Loucy (cell line): ENCODE data around the gene KEAP1.
A peak's percentile ranks its signal among the peaks of the same experiment; 100 is the strongest.

ENCODE experiments used
- H2AFZ ChIP-seq: fragments of 200-600 bp; sonication (generic); 2 replicates; pipeline ENCODE4 v1.6.0; 2016; ENCODE audit warnings: antibody characterized with exemption, mild to moderate bottlenecking, low read length, moderate library complexity
- H3F3A ChIP-seq: fragments of 200-600 bp; 2 replicates; pipeline ENCODE4 v1.6.0; 2016; ENCODE audit warnings: antibody characterized with exemption, low read depth, mild to moderate bottlenecking
- H3K27me3 ChIP-seq: fragments of 200-600 bp; sonication (generic); 2 replicates; pipeline ENCODE4 v1.6.1; 2014; ENCODE audit warnings: low read length, mild to moderate bottlenecking; ENCODE audit not compliant: insufficient read depth, poor library complexity, severe bottlenecking
- H3K36me3 ChIP-seq: fragments of 200-600 bp; sonication (generic); 2 replicates; pipeline ENCODE4 v1.6.1; 2016; ENCODE audit warnings: low read length; ENCODE audit not compliant: insufficient read depth
- H3K4me1 ChIP-seq: fragments of 200-600 bp; sonication (generic); 2 replicates; pipeline ENCODE4 v1.5.1; 2014; ENCODE audit warnings: low read length, mild to moderate bottlenecking; ENCODE audit not compliant: insufficient read depth, poor library complexity, severe bottlenecking
- H3K4me2 ChIP-seq: fragments of 200-600 bp; sonication (generic); 2 replicates; pipeline ENCODE4 v1.6.0; 2014; ENCODE audit warnings: antibody characterized with exemption, low read length, low read depth, mild to moderate bottlenecking; ENCODE audit not compliant: poor library complexity, severe bottlenecking
- H3K4me3 ChIP-seq: fragments of 200-600 bp; sonication (generic); 2 replicates; pipeline ENCODE4 v1.5.1; 2014; ENCODE audit warnings: low read length, mild to moderate bottlenecking, mixed read lengths; ENCODE audit not compliant: poor library complexity, severe bottlenecking
- H3K79me2 ChIP-seq: fragments of 200-600 bp; sonication (generic); 2 replicates; pipeline ENCODE4 v1.6.1; 2014; ENCODE audit warnings: low read length; ENCODE audit not compliant: insufficient read depth
- H3K9ac ChIP-seq: fragments of 200-600 bp; sonication (generic); 2 replicates; pipeline ENCODE4 v1.6.0; 2014; ENCODE audit warnings: mild to moderate bottlenecking, low read depth, low read length, moderate library complexity; ENCODE audit not compliant: poor library complexity, severe bottlenecking
- H3K9me2 ChIP-seq: fragments of 200-600 bp; sonication (generic); replicated peaks from 2 replicates; pipeline ENCODE4 v1.6.1; 2016; ENCODE audit warnings: low read depth, low read length, mixed read lengths
- H3K9me3 ChIP-seq: fragments of 200-600 bp; sonication (generic); 2 replicates; pipeline ENCODE4 v1.6.1; 2014; ENCODE audit warnings: mild to moderate bottlenecking, antibody characterized with exemption, low read length, low read depth; ENCODE audit not compliant: insufficient read depth
- H4K20me1 ChIP-seq: fragments of 200-600 bp; sonication (generic); 2 replicates; pipeline ENCODE4 v1.6.0; 2014; ENCODE audit warnings: antibody characterized with exemption, low read length, mild to moderate bottlenecking; ENCODE audit not compliant: insufficient read depth, poor library complexity, severe bottlenecking
- CTCF ChIP-seq: fragments of 200-600 bp; sonication (generic); conservative IDR thresholded peaks from 2 replicates; pipeline ENCODE4 v1.5.1; 2014; ENCODE audit warnings: mild to moderate bottlenecking, antibody characterized with exemption, low read length
- EZH2phosphoT487 ChIP-seq: fragments of 200-600 bp; IDR thresholded peaks from 2 replicates; pipeline ENCODE4 v1.6.1; 2018; ENCODE audit warnings: antibody characterized with exemption, mild to moderate bottlenecking, moderate library complexity, borderline replicate concordance

Gene KEAP1

DNA sequence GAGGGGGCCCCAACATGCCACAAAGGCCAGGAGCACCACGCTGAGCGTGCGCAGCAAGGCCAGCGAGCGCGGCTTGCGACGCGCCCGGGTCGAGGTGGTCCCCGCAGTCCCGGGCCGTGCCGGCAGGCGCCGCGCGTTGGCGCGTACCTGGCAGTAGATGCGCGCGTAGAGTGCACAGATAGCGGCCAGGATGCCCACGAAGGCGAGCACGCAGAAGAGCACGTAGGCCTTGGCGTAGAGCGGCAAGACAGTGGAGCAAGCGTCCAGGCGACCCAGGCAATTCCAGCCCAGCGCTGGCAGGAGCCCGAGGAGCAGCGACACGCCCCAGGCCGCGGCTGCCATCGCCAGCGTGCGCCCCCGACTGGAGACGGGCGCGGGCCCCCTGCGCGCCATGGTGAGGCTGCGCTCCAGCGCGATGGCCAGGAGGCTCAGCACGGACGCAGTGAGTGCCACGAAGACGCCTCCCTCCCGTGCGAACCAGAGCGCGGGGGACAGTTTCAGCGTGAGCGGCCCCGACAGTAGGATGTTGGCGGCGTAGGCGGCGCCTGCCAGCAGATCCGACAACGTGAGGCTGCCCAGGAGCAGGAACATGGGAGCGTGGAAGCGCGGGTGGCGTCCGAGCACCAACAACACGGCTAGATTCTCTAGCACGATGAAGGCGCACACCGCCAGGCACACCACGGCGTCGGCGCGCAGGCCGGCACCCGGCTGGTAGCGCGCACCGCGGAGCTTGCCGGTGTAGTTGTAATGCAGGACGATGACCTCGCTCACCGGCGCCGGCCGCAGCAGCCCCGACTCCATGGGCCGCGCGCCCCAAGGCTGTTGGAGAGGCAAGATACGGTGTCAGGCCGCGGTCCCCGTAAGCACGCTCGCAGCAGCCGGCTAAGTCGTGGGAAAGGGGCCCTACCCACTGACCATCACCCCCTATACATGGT lies 11.3 kb upstream of the KEAP1 start:
- Histone ChIP-seq H2AFZ (no peak overlapping the region), H3K4me2 (no peak overlapping the region), H4K20me1 (no peaks in the 10 kb centered on the region), H3K36me3 (no peaks in the 10 kb centered on the region), H3K4me3 (no peak overlapping the region), H3K79me2 (no peaks in the 10 kb centered on the region), H3K4me1 (peaks cover 4% of the 10 kb centered on the region), H3K27me3 (no peaks in the 10 kb centered on the region), H3K9me2 (no peaks in the 10 kb centered on the region), H3F3A (no peaks in the 10 kb centered on the region), H3K9me3 (no peaks in the 10 kb centered on the region), H3K9ac (no peak overlapping the region)
- TF ChIP-seq EZH2phosphoT487 (no peak), CTCF (no peak)

DNA sequence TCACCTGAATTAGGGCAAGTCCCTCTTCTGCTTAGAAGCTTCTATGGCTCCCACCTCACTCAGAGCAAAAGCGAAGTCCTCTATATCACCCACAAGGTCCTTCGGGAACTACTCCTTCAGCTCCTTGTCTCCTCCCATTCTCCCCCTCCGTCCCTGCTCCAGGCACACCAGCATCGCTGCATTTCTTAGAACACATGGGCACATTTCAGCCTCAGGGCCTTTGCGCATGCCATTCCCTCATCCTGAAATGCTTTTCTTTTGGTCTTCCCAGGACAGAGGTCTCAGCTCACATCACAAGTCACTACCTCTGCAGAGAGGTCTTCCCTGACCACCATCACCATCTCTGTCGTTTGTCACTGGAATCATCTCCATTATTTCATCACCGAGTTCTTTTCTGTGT lies 10.1 kb upstream of the KEAP1 start:
- TF ChIP-seq CTCF (no peak), EZH2phosphoT487 (no peak)
- Histone ChIP-seq H3K79me2 (no peaks in the 10 kb centered on the region), H4K20me1 (no peaks in the 10 kb centered on the region), H3K36me3 (no peaks in the 10 kb centered on the region), H2AFZ (no peak overlapping the region), H3K27me3 (no peaks in the 10 kb centered on the region), H3K4me3 (no peak overlapping the region), H3K9ac (no peak overlapping the region), H3K4me1 (peaks cover 11% of the 10 kb centered on the region), H3F3A (no peaks in the 10 kb centered on the region), H3K9me3 (no peaks in the 10 kb centered on the region), H3K9me2 (no peaks in the 10 kb centered on the region), H3K4me2 (no peak overlapping the region)

GRCh38 chr19:10510301-10510802 lies 7.2 kb upstream of the KEAP1 start:
- H3K4me2 ChIP-seq, result peak overlapping the region; percentile 27
- TF ChIP-seq CTCF, result peak; percentile 66
- TF ChIP-seq EZH2phosphoT487, result no peak
- H3K4me3 ChIP-seq, result no peak overlapping the region
- H3K79me2 ChIP-seq, result no peaks in the 10 kb centered on the region
- H4K20me1 ChIP-seq, result no peaks in the 10 kb centered on the region
- no peaks in the 10 kb centered on the region for H3F3A ChIP-seq
- H3K9me2 ChIP-seq, result no peaks in the 10 kb centered on the region
- H3K27me3 ChIP-seq, result no peaks in the 10 kb centered on the region
- peaks cover 7% of the 10 kb centered on the region for H3K4me1 ChIP-seq
- H3K9me3 ChIP-seq, result no peaks in the 10 kb centered on the region
- no peak overlapping the region for H3K9ac ChIP-seq
- no peaks in the 10 kb centered on the region for H3K36me3 ChIP-seq
- H2AFZ ChIP-seq, result peak overlapping the region; percentile 62
